Ishikawa (cell line): Measurements from ENCODE around the gene VCP.

Experiments
- CEBPB ChIP-seq: IDR thresholded peaks from 2 replicates; pipeline ENCODE4 v1.6.1; 2012
- CREB1 ChIP-seq: IDR thresholded peaks from 2 replicates; pipeline ENCODE4 v1.6.1; 2012; ENCODE audit warnings: low read depth
- EGR1 ChIP-seq: IDR thresholded peaks from 2 replicates; pipeline ENCODE4 v1.6.1; 2012
- EP300 ChIP-seq: IDR thresholded peaks from 2 replicates; pipeline ENCODE4 v1.6.1; 2012; ENCODE audit warnings: borderline replicate concordance
- FOXM1 ChIP-seq: IDR thresholded peaks from 2 replicates; pipeline ENCODE4 v1.6.1; 2012; ENCODE audit warnings: low read depth, borderline replicate concordance
- RAD21 ChIP-seq: IDR thresholded peaks from 2 replicates; pipeline ENCODE4 v1.6.1; 2012; ENCODE audit warnings: low read depth
- TAF1 ChIP-seq: IDR thresholded peaks from 2 replicates; pipeline ENCODE4 v1.6.1; 2012; ENCODE audit warnings: low read depth, mild to moderate bottlenecking
- TEAD4 ChIP-seq: IDR thresholded peaks from 2 replicates; pipeline ENCODE4 v1.6.1; 2012
- YY1 ChIP-seq: IDR thresholded peaks from 2 replicates; pipeline ENCODE4 v1.6.1; 2012; ENCODE audit warnings: low read depth
- ZBTB7A ChIP-seq: IDR thresholded peaks from 2 replicates; pipeline ENCODE4 v1.6.1; 2012; ENCODE audit warnings: low read depth
- TF ChIP-seq, protein P1 (sequence below): IDR thresholded peaks from 2 replicates; pipeline ENCODE4 v1.6.1; 2012; ENCODE audit warnings: low read depth, mild to moderate bottlenecking
- TF ChIP-seq, protein P2 (sequence below): IDR thresholded peaks from 2 replicates; pipeline ENCODE4 v1.6.1; 2012

DNA sequence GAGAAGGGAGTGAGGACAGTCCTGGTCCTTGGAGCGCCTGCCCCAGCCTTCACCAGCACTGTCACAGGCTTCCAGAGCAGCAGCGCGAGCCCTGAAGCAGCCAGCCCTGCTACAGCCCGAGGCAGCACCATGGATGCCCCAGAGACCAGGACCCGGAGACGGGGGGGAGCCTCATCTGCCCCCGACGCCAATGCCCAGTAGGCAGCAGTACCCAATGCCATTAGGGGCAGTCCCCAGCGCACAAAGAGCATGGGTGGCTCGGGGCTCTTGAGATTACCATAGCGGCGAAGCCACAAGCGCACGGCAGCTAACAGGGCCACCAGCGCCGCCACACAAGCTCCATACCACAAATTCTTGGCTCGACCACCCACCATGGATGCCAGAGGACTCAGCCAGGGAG is 19.1 kb upstream of the VCP start:
- TF ChIP-seq ZBTB7A (no peak), EP300 (no peak), CEBPB (no peak), TAF1 (no peak), FOXM1 (no peak), YY1 (no peak), TEAD4 (no peak), RAD21 (no peak), EGR1 (no peak), CREB1 (no peak)
- TF ChIP-seq, protein P1, sequence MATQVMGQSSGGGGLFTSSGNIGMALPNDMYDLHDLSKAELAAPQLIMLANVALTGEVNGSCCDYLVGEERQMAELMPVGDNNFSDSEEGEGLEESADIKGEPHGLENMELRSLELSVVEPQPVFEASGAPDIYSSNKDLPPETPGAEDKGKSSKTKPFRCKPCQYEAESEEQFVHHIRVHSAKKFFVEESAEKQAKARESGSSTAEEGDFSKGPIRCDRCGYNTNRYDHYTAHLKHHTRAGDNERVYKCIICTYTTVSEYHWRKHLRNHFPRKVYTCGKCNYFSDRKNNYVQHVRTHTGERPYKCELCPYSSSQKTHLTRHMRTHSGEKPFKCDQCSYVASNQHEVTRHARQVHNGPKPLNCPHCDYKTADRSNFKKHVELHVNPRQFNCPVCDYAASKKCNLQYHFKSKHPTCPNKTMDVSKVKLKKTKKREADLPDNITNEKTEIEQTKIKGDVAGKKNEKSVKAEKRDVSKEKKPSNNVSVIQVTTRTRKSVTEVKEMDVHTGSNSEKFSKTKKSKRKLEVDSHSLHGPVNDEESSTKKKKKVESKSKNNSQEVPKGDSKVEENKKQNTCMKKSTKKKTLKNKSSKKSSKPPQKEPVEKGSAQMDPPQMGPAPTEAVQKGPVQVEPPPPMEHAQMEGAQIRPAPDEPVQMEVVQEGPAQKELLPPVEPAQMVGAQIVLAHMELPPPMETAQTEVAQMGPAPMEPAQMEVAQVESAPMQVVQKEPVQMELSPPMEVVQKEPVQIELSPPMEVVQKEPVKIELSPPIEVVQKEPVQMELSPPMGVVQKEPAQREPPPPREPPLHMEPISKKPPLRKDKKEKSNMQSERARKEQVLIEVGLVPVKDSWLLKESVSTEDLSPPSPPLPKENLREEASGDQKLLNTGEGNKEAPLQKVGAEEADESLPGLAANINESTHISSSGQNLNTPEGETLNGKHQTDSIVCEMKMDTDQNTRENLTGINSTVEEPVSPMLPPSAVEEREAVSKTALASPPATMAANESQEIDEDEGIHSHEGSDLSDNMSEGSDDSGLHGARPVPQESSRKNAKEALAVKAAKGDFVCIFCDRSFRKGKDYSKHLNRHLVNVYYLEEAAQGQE: no peak
- TF ChIP-seq, protein P2, sequence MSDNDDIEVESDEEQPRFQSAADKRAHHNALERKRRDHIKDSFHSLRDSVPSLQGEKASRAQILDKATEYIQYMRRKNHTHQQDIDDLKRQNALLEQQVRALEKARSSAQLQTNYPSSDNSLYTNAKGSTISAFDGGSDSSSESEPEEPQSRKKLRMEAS: no peak
